ENCODE data around the gene EME2.

DNA sequence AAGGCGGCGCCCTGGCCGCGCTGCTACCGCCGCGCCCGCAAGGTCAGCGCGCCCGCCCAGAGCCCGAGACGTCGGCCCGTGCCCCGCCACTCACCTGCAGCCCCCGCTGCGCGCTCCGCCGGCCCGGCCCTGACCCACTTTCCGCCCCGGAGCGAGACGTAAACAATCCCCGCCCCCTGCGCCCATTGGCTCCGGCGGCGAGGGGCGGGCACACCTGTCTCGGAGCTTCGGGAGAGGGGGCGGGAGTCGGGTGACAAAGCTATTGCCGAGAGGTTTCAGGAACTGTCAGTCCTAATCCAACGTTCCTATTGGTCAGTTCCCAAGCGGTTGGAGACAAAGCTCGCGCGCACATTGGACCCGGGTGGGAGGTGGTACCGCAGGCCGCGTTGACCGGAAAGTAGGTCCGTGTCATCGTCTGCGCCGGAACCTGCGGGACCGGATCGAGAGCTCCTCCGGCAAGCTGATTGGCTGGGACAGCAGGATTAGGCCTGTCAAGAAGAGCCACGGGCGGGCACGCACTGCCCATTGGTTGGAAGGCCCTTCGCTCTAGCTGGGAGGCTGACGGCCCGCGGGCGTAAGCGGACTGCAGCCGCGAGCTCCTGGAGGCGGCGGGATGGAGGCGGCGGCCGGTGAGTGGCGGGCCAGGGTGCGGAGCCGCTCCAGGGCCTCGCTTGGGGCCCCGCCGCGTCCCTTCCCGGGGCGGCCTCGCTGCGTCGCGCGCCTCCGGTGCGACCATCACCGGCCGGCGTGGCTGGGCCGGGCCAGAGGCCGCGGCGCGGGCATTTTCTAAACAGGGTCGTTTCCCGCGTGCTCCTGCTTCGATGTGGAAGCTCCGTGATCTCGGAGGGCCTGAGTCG, 10.0 kb downstream of the EME2 start, which contains the start of the genes NUBP2 and SPSB3:
- TF ChIP-seq, protein P1, sequence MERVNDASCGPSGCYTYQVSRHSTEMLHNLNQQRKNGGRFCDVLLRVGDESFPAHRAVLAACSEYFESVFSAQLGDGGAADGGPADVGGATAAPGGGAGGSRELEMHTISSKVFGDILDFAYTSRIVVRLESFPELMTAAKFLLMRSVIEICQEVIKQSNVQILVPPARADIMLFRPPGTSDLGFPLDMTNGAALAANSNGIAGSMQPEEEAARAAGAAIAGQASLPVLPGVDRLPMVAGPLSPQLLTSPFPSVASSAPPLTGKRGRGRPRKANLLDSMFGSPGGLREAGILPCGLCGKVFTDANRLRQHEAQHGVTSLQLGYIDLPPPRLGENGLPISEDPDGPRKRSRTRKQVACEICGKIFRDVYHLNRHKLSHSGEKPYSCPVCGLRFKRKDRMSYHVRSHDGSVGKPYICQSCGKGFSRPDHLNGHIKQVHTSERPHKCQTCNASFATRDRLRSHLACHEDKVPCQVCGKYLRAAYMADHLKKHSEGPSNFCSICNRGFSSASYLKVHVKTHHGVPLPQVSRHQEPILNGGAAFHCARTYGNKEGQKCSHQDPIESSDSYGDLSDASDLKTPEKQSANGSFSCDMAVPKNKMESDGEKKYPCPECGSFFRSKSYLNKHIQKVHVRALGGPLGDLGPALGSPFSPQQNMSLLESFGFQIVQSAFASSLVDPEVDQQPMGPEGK (CRISPR knock-in tag; IDR thresholded peaks at IDR 0.05; ENCODE audit: borderline replicate concordance), result no peak
- no peak for TF ChIP-seq ESRRG (CRISPR knock-in tag; IDR thresholded peaks at IDR 0.05)
- TF ChIP-seq, protein P2, sequence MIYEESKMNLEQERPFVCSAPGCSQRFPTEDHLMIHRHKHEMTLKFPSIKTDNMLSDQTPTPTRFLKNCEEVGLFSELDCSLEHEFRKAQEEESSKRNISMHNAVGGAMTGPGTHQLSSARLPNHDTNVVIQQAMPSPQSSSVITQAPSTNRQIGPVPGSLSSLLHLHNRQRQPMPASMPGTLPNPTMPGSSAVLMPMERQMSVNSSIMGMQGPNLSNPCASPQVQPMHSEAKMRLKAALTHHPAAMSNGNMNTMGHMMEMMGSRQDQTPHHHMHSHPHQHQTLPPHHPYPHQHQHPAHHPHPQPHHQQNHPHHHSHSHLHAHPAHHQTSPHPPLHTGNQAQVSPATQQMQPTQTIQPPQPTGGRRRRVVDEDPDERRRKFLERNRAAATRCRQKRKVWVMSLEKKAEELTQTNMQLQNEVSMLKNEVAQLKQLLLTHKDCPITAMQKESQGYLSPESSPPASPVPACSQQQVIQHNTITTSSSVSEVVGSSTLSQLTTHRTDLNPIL (CRISPR knock-in tag; IDR thresholded peaks at IDR 0.05; ENCODE audit: low read depth), result no peak
- TF ChIP-seq, protein P3, sequence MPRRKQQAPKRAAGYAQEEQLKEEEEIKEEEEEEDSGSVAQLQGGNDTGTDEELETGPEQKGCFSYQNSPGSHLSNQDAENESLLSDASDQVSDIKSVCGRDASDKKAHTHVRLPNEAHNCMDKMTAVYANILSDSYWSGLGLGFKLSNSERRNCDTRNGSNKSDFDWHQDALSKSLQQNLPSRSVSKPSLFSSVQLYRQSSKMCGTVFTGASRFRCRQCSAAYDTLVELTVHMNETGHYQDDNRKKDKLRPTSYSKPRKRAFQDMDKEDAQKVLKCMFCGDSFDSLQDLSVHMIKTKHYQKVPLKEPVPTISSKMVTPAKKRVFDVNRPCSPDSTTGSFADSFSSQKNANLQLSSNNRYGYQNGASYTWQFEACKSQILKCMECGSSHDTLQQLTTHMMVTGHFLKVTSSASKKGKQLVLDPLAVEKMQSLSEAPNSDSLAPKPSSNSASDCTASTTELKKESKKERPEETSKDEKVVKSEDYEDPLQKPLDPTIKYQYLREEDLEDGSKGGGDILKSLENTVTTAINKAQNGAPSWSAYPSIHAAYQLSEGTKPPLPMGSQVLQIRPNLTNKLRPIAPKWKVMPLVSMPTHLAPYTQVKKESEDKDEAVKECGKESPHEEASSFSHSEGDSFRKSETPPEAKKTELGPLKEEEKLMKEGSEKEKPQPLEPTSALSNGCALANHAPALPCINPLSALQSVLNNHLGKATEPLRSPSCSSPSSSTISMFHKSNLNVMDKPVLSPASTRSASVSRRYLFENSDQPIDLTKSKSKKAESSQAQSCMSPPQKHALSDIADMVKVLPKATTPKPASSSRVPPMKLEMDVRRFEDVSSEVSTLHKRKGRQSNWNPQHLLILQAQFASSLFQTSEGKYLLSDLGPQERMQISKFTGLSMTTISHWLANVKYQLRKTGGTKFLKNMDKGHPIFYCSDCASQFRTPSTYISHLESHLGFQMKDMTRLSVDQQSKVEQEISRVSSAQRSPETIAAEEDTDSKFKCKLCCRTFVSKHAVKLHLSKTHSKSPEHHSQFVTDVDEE (CRISPR knock-in tag; IDR thresholded peaks at IDR 0.05), result no peak
- TF ChIP-seq BACH2 (CRISPR knock-in tag; IDR thresholded peaks at IDR 0.05; ENCODE audit: borderline replicate concordance), result no peak
- no peak for TF ChIP-seq ZC3H10 (CRISPR knock-in tag; IDR thresholded peaks at IDR 0.05)
- TF ChIP-seq ZFP30 (CRISPR knock-in tag; IDR thresholded peaks at IDR 0.05), result no peak
- TF ChIP-seq GLIS3 (CRISPR knock-in tag; IDR thresholded peaks at IDR 0.05), result no peak

Data from SK-N-SH treated with all-trans-retinoic acid at 6 μM for 48 hours (cell line).